Stimulated activated CD8-positive, alpha-beta memory T cell treated with anti-CD3 and anti-CD28 coated beads, Interleukin-7, amount 100 ng/mL, for 48 hours (primary cell): Measurements from ENCODE around the gene IGFBP6.
"Not testable (repeated sequence)": the region's sequence is repeated elsewhere in the genome, so short reads cannot be mapped to it uniquely, and the experiment has no call there.

Source experiments
- DNase-seq, 2 donors: peaks; one replicate each; pipeline ENCODE4 v3.0.0-alpha.2; 2020; ENCODE audit warnings: low read depth in 1 of 2; ENCODE audit errors: extremely low read depth in 1 of 2

Gene IGFBP6

DNA sequence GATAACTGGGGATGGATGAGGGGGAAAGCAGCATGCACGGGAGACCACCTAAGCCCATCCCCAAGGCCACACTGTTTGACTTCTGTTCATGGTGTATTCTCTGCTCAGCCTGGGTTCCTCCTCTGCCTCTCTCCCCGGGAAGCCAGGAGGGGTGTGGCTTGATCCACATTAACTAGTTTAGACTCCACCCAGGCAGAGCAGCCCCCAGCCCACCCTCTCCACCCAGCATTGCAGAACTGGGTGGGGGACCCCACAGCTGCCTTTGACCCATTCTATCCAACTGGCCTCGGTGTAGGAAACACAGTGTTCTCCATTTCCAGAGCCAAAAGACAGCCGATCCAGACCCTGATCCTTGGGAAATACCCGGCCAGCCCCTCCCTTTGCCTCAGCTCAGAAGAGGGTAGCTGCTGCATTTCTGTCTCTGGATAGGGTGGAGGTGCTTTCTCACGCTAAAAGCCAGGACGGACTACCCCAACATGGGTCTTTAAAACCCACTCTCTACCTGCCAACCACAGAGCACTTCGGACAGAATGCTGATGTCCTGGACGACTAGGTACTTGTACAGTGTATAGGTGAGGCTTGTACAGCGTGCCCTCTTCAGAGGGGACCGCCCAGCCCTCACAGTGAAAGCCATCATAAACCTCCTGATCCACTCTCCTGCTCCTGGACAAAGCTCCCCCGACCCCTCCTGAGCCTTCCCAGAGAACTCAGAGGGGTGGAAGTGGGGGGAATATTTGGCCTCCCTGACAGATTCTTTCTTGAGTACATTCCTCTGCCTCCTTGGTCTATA is 27.7 kb upstream of the IGFBP6 start:
- no peak for DNase-seq

DNA sequence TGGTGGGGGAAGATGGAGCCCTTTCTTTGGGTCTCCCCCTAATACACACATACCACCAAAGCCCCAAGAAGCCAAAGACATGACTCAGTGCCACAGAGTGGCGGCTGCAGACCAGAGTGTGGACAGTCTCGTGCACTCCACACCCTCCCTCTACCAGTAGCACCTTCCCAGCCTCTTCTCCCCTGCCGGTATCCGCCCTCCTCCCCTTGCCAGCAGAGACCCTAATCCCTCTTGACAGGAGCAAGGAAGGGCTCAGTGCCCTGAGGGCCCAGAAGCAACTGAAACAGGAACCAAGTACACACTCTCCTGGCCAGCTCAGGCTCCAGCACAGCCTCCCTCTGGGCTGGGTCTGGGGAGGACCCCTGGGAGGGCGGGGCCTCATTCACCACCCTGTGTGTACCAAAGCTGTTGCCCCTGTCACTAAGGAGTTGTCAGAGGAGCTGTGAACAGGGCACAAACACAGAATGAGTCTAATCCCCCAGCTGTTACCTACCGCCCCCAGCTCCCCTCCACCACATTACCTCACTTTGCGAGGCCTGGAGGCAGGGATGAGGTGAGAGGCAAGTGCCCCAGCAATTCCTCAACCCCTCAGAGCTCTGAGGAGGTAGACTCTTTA is 26.5 kb upstream of the IGFBP6 start:
- no peak for DNase-seq

DNA sequence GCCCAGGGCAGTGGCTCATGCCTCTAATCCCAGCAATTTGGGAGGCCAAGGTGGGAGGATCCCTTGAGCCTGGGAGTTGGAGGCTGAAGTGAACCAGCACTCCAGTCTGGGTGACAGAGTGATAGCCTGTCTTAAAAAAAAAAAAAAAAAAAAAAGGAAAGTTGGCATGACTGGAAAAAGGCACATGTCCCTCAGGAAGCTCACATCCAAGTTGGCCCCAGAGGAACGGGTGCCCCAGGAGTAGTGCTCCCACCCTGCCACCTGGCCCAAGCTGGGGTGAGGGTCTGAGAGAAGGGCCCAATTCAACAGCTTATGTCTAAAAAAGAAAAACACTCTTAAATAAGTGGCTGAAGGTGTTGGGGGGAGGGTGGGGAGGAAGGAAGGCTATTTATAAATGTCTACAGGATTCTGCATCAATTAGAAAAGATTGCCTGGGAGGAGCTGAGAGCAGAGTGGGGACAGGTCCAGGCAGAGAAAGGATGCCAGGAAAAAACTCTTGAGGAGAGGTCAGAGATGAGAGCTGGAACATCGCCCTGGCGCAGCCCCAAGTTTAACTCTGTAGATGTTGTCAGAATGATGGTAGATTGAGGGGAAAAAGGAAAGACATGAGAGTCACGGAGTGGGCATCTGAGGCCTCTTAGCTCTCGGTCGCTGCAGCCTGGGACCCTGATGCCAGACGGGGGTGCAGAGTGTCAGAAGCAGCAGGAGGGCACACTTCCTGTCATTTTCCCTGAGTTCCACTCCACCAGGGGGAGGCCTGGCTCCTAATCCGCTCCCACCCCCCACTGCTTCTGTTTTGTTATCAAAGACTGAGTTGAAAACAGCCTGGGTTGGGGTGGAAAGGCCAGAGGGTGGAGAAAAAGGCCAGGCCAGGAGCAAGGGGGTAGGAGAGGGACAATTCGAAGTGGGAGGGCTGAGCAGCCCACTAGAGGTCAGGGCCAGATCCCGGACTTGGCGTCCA is 25.6 kb upstream of the IGFBP6 start:
- DNase-seq = no peak

DNA sequence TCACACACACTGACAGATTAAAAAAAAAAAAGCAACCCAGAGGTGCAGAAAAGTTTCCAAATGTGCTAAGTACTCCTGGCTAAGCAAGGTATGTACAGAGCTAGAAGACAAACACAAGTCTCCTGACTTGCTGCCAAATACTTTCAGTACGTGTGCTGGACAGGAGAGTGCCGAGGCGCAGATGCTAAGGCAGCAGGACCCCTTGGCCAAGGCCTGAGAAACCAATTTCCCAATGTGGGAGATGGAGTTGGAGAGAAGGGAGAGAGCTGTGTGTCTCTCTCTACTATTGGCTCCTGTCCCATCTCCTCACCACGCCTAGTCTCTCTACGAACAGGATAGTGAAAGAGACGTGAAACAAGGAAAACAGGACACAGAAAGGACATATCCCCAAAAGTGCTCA is 23.6 kb upstream of the IGFBP6 start:
- DNase-seq = no peak

DNA sequence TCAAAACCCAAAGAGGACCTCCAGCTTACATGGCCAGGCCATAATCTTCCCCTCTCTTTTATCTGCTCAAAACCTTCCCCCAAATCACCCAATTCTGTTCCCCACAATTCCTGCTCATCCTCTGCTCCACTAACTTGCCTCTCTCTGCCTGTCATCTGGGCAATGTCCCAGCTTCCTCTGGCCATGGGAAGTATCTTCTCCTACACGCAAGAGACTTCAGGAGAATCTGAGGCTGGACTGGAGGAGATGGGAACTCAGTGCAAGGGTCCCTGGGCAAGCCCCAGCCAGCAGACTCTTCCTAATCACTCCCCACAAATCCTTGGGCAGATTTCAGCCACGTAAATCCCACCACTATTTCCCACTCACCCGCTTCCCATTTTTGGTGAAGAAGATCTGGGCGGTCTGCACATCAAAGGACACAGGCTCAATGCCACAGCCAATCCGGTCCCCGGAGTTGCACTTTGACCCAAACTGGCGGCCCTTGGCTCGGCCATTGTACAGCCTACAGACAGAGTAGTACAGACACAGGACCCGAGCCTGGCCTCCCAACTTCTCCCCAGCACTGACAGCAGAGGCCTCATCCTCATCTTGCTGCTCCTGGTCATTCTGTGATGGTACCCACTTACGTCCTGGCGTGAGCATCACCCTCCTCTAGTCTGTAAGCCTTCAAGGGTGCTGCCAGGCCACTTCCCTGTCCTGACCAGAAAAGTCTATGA is 23.0 kb upstream of the IGFBP6 start:
- DNase-seq = no peak

DNA sequence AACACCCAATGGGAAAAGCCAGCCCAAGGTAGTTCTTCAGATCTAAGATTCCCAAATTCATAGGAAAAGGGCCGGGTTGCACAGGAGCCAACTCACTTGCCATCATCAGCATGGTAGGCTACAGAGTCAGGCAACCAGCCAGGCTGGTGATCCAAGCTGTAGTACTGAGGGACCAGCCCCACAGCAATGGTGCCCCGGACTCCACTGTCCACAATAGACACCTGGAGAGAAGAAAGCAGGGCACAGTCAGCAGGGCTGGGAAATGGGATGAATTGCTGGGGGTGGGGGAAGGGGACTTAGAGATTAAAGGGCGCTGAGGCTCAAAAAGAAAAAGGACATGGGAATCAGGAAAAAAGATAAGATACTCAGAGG is 22.5 kb upstream of the IGFBP6 start:
- DNase-seq = no peak

DNA sequence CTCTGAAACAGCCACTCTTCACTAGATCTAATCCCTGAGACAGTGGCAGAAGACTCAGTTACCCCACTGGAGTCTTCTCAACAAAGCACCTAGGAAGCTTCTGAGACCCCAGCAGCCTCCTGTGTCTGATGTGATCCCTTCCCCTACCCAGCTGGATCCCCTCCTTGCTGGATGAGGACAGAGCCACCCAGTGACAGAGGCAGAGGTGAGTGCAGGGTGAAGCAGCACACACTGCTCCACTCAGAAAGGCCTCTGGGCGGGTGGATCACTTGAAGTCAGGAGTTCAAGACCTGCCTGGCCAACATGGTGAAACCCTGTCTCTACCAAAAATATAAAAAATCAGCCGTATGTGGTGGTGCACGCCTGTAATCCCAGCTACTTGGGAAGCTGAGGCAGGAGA is 21.0 kb upstream of the IGFBP6 start:
- DNase-seq = no peak

DNA sequence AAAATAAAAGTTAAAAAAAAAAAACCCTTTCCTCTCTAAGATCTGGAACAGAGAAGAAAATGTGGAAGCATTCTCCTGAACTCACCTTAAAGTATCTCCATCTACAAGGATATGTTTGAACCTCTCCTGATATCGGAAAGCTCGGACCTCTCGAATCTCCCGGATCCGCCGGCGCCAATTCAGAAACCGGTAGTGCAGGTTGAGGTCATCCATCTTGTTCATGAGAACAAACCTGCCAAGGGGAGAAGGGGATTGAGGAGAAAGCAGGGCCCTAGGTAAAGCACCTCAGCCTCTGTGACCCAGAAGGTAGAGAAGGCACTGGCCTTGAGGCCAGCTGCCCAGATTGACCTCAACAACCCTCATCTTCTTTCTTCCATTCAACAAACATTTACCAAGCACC is 20.4 kb upstream of the IGFBP6 start:
- no peak for DNase-seq

DNA sequence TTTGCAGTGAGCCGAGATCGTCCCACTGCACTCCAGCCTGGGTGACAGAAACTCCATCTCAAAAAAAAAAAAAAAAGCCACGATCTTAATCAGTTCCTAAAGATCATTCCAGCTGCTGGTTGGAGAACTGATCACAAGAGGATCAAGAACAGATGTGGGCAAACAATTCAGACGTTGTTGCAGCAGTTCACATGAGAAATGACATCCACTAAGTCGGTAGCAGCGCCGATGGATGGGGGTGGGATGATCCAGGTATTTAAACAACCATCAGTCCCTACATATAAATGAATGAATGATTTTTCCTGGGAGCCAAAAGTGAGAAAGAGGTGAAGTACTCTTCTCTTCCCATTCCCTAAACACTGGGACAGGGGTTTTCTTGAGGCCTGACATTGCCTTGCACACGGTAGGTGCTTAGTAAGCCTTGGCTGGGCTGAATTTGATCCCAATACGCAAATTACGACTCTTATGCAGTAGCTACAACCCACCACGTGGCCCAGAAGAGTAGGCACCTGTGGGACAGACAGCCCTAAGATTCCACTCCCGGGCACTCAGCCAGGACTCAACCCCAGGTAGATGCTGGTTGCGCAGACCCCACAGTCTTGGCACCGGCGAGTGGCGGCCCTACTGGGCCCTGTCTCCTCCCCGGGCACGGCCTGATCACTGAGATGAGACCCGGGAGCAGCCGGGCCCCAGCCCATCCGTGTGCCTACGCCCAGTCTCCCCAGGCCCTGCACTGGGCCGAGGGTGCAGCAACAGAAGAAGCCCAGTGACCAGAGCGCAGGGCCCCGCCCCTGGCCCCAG is 18.8 kb upstream of the IGFBP6 start:
- no peak for DNase-seq

DNA sequence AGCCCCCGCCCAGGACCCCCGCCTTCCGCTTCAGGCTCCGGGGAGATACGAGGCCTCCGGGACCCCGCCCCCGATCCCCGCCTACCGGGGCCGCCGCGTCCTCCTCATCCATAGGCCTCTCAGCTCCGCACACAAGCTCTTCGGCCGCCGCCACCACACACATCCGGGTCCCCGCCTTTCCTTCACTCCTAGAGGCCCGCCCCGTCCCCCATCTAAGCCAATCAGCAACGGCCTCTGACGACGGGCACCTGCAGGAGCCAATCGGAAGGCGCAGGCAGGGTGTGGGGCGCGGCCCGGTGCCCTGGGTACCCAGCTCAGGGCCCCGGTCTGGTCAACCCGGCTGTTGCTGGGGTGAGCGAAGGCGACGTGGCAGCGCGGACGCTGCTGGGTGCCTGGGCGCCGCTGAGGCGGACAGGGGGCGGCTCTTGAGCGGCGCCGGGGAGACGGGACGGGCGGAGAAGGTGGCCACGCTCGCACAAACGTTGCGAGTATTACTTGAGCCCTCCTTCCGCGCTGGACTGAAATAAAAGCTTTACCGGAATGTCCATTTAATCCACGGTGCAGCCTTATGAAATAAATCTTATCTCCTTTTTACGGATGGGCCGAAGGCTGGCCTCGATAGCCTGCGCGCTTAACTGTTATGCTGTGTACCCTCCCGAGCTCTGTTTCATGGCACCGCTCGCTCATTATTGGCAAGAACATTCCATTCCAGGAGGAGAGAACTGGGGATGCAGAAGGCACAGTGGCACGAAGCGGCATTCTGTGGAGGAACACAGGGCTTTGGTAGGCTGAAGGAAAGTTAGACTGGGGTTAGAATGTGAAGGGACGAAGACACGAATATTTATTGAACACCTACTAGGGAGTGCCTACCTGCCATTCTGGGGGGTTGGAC is 18.0 kb upstream of the IGFBP6 start, which contains the start of gene SPRYD3:
SPRYD3 (minus strand) TSS at position 165 of the 892 bp plus-strand sequence; CDS start at position 108, 57 bp downstream.
- DNase-seq = peak; percentile 93 to 94

DNA sequence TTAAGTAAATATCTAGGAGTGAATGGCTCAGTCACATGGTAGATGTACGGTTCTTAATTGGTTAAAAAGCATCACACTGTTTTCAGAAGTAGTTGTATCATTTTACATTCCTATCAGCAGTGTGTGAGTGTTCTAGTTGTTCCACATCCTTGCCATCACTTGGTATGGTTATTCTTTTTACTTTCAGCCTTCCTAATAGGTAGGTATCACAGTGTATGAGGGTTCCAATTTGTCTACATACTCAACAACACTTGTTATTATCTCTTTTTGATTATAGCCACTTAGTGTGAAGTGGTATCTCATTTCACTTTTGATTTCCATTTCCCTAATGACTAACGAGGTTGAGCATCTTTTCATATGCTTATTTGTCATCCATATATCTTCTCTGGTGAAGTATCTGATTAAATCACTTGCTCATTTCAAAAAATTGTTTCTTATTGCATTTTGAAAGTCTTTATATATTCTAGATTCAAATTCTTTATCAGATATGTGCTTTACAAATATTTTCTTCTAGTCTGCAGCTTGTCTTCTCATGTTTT is 14.8 kb upstream of the IGFBP6 start:
- DNase-seq = no peak

DNA sequence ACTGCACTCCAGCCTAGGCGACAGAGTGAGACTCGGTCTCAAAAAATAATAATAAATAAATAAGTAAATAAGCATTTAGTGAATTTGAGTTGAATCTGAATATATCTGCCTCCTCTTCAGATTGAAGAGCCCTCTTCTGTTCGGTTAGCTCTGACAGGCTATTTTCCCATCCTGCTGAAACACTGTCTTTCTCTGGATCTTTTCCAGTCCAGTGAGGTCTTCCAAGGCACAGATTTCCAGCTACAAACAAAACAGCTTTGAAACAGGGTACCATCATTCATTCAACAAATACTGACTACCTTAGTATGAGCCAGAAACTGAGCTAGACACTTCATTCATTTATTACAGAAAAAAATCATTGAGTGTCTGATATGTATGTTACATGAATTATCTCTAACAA is 11.1 kb upstream of the IGFBP6 start:
- DNase-seq = no peak

DNA sequence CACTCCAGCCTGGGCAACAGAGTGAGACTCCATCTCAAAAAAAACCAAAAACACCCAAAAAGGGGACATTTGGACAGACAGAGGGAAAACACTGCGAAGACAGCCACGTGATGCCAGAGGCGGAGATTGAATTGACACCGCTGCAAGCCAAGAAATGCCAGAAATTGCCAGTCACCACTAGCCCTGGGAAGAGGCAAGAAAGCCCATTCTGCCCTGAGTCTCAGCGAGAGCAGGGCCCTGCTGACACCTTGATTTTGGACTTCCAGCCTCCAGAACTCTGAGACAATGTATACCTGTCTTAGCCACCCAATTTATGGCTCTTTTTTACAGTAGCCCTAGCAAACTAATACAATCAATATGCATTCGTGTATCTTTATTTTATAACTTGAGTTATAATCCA is 7.4 kb upstream of the IGFBP6 start:
- DNase-seq = no peak

DNA sequence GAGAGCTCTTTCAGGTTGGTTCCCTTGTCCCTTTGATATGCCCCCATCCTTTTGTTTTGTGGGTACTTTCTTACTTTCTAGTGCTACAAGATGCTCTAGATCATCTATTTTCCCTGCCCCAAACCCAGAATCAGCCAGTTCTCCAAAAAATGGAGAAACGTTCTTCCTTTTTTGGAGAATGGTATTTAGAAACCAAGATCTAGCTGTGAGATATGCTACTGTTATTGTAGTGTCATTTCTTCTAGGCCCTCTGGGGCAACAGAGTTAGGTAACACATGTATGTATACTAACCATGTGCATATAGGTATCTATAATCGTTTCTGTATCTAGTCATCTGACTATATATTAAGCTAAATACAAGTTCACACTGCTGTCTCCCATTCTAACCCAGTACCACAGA is 6.9 kb upstream of the IGFBP6 start:
- no peak for DNase-seq

DNA sequence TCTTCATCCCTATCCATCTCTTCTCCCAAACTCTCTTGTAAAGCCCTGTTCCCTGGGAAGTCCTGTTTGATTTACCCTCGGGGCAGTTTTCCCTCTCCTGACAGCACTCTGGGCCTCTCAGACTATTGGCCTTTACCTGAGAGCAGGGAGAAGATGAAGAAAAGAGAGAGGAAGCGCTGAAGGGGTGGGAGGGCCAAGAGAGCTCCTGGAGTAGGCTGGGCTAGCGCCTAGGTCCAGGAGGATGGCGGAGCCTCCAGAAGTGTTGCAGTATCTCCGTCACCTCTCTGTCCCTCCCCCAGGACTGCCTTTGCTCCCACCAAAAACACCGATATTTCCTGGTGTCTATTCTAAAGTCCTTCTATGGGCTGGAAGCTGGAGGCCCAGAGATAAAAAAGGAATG is 5.7 kb upstream of the IGFBP6 start:
- no peak for DNase-seq

DNA sequence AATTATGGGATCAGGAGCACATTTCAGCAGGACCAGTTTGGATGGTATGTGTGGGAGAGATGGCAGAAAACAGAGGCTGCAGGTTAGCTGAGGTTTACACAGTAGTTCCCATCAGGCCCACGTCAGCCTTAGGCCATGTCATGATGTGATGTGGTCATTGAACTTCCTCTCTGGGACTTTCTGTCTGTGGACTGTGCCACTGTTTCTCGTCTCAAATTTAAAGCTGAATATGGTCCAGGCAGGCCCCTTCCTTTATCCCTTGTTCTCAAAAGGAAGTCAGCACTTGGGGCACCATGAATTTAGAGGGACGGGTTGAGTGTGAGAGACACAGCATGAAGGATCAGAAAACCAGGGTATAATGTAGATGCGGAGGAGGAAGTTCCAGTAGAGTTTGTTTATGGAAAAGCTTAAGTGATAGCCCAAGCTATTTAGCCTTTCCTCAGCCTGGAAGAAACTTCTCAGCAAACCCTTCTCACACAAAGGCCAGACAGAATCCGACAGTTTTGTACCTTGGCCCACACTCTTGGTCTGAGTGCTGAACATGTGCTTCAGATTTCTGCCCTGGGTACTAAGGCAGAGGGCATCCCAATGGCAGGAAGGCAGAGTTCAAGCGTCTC is 3.6 kb upstream of the IGFBP6 start:
- DNase-seq = no peak

DNA sequence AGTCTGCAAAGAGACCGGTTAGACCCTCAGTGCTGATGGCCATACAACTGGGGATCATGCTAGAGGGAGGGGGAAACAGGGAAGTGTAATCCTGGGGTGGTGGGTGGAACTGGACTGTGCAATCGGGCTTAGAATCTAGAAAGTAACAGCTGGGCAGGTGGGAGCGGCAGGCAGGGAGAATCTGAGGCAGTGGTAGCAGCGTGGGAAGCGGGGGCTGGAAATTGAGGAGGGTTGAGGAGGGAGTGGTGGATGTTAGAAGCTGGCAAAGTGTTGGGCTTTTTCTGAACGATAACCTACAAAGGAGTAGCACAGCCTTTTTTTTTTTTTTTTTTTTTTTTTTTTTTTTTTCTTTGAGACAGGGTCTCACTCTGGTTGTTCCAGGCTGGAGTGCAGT is 3.1 kb upstream of the IGFBP6 start:
- DNase-seq = no peak

DNA sequence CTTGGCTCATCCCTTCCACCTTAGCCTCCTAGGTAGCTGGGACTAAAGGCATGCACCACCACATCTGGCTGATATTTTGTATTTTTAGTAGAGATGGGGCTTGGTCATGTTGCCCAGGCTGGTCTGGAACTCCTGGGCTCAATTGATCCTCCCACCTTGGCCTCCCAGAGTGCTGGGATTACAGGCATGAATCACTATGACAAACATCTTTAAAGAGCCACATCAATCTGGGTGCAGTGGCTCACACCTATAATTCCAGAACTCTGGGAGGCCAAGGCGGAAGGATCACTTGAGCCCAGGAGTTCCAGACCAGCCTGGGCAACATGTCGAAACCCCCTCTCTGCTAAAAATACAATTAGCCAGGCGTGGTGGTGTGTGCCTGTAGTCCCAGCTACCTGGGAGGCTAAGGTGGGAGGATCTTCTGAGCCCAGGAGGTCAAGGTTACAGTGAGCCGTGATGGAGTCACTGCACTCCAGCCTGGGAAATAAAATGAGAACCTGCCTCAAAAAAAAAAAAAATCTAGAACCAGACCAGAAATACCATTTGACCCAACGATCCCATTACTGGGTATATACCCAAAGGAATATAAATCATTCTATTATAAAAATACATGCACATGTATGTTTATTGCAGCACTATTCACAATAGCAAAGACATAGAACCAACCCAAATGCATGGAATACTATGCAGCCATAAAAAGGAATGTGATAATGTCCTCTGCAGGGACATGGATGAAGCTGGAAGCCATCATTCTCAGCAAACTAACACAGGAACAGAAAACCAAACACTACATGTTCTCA is 2.5 kb upstream of the IGFBP6 start:
- not testable (repeated sequence) for DNase-seq
